DOHH2 (cell line): ENCODE measurements around the gene C9orf43.

Experiments
- CTCF ChIP-seq: fragments of 200-600 bp; sonication (generic); IDR thresholded peaks from one replicate; pipeline ENCODE4 v1.5.1; 2014; ENCODE audit warnings: antibody characterized with exemption, mild to moderate bottlenecking, low read depth, low read length; ENCODE audit not compliant: poor library complexity, severe bottlenecking
- EZH2phosphoT487 ChIP-seq: fragments of 200-600 bp; sonication (generic); IDR thresholded peaks from 2 replicates; pipeline ENCODE4 v1.6.1; 2017; ENCODE audit warnings: borderline replicate concordance, mild to moderate bottlenecking, antibody characterized with exemption, low read length, moderate library complexity, mixed read lengths

GRCh38 chr9:113425072-113425471 lies 14.5 kb downstream of the C9orf43 start:
- TF ChIP-seq CTCF: no peak
- no peak for TF ChIP-seq EZH2phosphoT487
